Measurements from ENCODE around the gene SYAP1.
"Not testable (repeated sequence)": the region's sequence is repeated elsewhere in the genome, so short reads cannot be mapped to it uniquely, and the experiment has no call there.

Gene SYAP1

GRCh38 chrX:16719334-16720084 lies at the start of gene SYAP1:
SYAP1 (plus strand) TSS chrX:16719612; CDS start chrX:16719725, 113 bp downstream.
- DNase-seq: peak; percentile 93

DNA sequence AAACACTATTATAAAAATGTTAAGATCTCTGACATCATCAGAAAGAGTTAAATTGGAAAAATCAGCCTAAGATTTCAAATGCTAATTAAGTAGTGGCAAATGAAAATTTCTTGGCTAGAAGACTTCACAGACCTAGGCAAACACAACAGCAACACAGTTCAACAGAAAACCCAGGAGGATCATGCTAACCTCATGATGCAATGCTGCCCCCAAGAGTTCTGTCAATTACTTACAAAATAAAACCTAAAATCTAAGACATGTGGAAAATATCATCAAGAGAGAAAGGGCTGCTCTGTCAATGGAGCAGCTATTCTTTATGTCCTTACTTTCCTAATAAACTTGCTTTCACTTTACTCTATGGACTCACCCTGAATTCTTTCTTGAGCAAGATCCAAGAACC lies 48.4 kb upstream of the SYAP1 start:
- peak; percentile 26 for DNase-seq

GRCh38 chrX:16678689-16679088 lies 40.7 kb upstream of the SYAP1 start:
- DNase-seq: no peak

DNA sequence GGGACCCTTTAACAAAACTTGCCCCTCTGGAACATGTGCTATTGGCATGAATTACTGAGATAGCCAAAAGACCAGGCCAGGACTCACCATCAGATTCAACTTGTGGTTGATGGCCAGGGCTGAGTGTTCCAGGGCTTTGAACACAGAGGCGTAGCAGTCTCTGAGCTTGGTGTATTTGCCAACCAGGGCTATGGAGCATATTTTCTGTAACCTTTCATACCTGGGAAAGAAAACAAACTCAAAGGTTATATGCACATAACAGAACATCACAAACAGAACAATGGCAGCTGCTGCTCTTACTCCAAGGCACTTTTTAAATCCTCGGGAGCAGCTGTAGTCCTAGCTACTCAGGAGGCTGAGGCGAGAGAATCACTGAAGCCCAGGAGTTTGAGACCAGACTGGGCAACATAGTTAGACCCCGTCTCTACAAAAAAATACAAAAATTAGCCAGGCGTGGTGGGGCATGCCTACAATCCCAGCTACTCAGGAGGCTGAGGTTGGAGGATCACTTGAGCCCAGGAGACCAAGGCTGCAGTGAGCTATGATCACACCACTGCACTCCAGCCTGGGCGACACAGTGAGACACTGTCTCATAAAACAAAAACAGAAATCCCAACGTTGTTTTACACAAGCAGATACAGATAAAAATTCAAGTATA lies 36.3 kb upstream of the SYAP1 start:
- DNase-seq: no peak

DNA sequence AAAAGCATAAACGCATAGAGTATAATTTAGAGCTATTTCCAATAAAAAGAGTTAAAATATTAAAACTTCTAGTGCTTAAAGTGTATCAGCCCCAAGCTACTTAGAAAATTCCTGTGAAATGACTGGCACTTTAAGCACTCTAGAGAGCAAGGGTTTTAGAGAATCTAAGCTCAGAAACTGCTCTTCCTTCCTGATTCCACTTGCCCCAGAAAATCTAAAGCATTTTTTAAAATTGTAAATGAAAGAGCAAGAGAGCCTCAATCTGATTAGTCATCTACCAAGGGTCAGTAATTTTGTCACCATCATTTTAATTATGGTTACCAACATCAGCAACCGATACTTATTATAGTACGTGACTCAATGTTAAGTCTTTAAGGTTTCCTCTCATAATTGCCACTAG lies 31.9 kb upstream of the SYAP1 start:
- DNase-seq: no peak

DNA sequence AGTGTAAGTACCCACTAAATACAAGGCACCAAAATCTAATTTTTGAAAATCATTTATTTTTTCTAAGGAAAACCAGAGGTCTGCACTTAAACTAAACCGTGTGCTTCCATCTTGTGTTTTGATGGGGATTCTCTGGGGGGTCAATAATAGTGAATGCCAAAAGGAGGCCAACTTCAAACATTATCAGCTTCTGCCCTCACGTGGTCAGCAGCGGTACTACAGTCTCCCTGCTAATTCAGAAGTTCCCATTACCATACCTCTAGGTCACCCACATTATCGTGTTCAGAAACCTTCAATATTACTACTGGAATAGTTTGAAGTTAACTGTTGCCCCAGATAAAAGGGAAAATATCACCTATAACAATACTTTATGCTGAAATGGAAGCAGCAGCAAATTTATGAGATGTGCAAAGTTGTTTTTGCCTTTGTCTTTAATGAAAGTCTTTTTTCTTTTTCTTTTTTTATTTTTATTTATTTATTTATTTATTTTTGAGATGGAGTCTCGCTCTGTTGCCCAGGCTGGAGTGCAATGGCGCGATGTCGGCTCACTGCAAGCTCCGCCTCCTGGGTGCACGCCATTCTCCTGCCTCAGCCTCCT lies 24.2 kb upstream of the SYAP1 start:
- peak; percentile 11 for DNase-seq

DNA sequence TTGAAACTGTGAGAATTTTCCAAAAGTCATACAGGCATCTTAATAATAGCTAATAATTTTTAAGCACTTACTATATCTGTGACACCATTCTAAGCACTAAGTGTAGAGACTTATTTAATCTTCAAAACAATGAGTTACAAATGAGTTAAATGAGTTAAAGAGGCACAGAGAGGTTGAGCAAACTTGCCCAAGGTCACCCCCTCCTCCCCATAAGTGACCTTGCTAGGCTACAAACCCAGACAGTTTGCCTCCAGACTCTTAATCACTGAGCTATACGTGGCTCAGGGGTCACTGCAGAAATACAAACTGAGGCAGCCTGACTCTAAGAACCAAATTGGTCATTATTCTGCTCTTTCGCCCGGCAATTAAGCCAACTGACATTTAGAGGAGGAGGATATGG lies 22.5 kb upstream of the SYAP1 start:
- DNase-seq: no peak

DNA sequence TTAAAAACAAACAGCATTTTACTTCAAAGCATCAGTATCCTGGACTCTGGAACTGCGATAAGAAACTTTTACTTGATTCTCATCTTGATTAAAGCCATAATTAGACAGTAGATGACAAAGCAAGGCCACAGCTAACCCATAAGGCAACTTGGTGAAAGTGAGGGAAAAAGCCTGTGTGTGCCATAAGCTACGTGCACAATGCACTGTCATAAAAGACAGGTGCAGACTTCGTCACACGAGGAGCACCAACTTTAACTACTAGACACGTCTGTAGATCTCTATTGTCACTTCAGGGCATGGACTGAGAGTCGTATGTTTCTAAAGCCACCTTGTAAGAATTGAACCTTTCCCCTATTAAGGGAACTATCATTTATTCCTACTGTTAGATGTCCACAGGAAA lies 20.0 kb upstream of the SYAP1 start:
- no peak for DNase-seq

GRCh38 chrX:16700734-16701133 lies 18.7 kb upstream of the SYAP1 start:
- no peak for DNase-seq

DNA sequence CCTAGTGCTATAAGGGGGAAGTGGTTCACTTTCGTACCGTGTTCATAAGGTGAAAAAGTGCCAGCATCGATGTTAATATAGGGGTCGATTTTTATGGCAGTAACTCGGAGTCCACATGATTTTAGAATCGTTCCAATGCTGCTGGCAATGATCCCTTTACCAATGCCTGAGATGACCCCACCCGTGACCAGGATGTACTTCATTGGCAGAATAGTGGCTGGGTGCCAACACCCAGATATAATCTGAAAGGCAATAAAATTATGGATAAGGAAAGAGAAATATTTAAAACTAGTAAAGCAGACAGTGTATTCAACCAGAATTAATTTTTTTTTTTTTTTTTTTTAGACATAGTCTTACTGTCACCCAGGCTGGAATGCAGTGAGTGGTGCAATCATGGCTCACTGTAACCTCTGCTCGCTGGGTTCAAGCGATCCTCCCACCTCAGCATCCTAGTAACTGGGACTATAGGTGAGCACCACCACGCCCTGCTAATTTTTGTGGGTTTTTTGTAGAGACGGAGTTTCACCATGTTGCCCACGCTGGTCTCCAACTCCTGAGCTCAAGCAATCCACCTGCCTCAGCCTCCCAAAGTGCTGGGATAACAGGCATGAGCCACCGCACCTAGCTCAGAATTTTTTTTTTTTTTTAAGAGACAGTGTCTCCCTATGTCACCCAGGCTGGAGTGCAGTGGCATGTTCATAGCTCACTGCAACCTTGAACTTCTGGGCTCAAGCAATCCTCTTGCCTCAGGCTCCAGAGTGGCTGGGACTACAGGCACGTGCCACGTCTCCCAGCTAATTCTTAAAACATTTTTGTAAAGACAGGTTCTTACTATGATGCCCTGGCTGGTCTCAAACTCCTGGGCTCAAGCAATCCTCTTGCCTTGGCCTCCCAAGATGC lies 16.5 kb upstream of the SYAP1 start:
- DNase-seq: no peak

DNA sequence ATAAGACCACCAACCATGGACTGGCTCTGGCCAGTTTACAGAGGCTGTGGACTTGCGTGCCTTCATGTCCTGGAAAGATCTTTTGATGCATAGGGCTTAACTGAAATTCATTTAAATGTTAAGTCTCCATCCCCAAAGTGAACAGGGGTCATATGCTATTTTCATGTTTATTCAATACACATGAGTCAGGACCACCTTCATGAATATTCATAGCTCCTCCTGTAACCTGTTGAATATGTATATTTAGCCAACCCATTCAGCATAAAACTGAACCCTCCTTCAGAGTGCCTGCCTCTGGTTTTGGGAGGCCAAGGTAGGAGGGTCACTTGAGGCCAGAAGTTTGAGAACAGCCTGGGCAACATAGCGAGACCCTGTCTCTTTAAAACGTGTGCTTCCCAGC lies 14.0 kb upstream of the SYAP1 start:
- no peak for DNase-seq

- DNase-seq: no peak
These were observed 11.4 kb upstream of the SYAP1 start for GRCh38 chrX:16708016-16708415.

DNA sequence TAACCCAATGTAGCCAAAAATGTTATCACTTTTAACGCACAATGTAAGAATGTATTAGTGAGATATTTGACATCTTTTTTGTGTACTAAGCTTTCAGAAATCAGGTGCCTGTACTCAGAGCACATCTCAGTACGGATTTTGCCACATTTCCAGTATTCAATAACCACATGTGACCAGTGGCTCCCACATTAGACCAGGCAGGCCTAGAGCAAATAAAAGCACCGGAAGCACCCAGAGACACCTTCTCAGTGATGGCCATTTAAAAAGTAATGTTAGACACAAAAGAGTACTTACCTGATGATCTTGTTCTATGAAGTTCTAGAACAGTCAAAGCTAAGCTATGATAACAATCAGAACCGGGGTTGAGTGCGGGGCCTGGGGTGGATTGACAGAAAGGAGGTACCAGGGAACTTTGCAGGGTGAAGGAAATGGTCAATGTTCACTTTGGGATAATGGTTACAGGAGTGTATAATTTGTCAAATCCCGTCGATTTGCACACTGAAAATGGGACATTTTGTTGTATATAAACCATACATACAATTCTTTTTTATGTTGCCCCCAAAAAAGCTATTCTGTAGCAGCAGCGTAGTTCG lies 8.1 kb upstream of the SYAP1 start:
- no peak for DNase-seq

GRCh38 chrX:16711893-16712547 lies 7.4 kb upstream of the SYAP1 start:
- peak; percentile 31 for DNase-seq

- peak; percentile 77 for DNase-seq
These were observed 6.8 kb upstream of the SYAP1 start, which contains the start of gene CTPS2 for GRCh38 chrX:16712548-16713155. CTPS2 (minus strand) TSS chrX:16712669; CDS start chrX:16702902, 9,767 bp downstream.

- DNase-seq: no peak
These were observed 4.9 kb upstream of the SYAP1 start for GRCh38 chrX:16714504-16714903.

DNA sequence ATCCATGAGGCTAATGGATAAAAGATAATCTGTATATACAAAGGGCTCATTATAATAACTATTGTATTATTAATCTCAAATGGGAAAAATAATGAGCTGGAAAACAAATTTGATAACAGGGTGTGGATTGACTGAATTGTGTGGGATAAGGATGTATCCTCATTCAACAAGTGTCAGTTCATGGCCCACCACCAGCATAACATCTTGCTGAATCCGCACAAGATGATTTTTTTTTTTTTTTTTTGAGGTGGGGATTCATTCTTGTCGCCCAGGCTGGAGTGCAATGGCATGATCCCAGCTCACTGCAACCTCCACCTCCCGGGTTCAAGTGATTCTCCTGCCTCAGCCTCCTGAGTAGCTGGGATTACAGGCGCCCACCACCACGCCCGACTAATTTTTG lies 3.8 kb upstream of the SYAP1 start:
- not testable (repeated sequence) for DNase-seq

DNA sequence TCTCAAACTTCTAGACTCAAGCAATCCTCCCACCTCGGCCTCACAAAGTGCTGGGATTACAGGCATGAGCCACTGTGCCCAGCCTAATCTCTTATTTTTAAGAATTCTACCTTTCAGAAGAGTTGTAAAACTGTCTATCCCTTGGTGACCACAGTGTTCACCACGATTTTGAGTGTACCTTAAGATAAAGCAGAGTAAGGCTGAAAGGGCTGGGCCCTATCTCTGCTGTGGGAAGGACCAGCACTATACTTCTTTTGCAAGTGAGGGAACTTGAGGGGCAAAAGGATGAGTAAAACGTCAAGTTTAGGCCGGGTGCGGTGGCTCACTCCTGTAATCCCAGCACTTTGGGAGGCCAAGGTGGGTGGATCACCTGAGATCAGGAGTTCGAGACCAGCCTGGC lies 3.0 kb upstream of the SYAP1 start:
- DNase-seq: not testable (repeated sequence)

DNA sequence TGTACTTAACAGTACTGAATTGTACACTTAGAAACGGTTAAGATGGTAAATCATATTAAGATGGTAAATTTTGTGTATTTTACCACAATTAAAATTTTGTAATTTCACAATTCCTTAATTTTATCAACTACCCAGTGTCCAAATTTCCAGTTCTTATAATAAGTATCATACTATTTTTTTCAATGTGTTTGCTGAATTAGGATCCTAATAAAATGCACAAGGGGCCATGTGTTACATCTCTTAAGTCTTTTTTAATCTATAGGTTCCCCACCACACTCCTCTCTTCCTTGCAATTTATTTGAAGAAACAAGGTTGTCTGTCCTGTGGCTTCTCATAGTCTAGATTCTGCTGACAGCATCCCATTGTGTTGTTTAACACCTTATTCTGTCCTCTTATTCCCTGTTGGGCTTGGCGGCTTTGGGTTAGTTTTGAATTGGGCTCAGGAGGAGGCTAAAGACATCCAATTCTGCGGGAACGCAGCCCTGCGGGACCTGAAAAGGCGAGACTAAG lies 533 bp upstream of the SYAP1 start:
- no peak for DNase-seq

GRCh38 chrX:16722481-16722880 lies 3.1 kb downstream of the SYAP1 start:
- DNase-seq: no peak

DNA sequence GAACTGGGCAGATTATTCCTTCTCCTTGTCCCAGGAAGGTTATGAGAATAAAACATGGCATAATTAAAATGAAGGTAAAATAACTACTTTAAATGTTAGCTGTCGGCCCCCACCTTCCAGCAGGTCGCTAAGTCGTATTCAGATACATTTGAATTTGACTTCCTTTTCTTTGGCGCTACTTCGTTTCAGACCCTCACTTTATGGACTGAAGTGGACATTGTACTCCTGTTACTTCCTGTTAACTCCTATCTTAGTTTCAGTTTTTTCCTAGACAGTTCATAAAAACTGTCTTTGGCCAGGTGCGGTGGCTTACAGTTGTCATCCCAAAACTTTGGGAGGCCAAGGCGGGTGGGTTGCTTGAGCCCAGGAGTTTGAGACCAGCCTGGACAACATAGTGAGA lies 5.7 kb downstream of the SYAP1 start:
- no peak for DNase-seq
